Prostate gland (tissue), 2 donors: ENCODE data around the gene FAM78A.

ENCODE experiments used
- POLR2A ChIP-seq: fragments of 450-650 bp; IDR thresholded peaks from one replicate; pipeline ENCODE4 v1.6.1; 2016; ENCODE audit warnings: antibody characterized with exemption, mild to moderate bottlenecking
- POLR2AphosphoS5 ChIP-seq: sonication (generic); formaldehyde crosslinking; IDR thresholded peaks from one replicate; pipeline ENCODE4 v1.6.1; 2017; ENCODE audit warnings: antibody characterized with exemption
- TF ChIP-seq, protein P1 (sequence below), 4 experiments: fragments of 200-600 bp in 2 of 4; fragments of 450-650 bp in 2 of 4; sonication (generic) in 2 of 4; IDR thresholded peaks; 1 replicate in 3 of 4; 2 replicates in 1 of 4; pipeline ENCODE4 v1.5.1; 2016 to 2019; ENCODE audit warnings: antibody characterized with exemption in 4 of 4, mild to moderate bottlenecking in 2 of 4, moderate library complexity in 2 of 4

DNA sequence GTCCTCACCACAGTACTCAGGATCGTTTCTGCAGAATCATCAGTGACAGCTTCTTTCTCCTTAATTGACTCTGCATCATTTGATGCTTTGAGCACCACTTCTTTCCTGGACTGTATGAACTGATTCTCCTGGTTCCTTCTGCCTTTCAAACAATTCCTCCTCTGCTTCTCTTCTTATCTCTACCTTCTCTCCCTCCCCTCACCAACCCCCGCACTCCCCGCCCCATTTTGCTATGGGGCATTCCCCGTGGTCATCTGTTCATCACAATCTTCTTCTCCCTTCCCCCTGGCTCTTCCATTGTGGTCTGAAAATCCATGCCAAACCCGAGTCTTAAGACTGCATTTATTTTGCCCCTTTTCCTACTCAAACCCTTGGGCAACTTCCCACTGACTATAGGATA, 57.9 kb downstream of the FAM78A start:
- TF ChIP-seq, protein P1, sequence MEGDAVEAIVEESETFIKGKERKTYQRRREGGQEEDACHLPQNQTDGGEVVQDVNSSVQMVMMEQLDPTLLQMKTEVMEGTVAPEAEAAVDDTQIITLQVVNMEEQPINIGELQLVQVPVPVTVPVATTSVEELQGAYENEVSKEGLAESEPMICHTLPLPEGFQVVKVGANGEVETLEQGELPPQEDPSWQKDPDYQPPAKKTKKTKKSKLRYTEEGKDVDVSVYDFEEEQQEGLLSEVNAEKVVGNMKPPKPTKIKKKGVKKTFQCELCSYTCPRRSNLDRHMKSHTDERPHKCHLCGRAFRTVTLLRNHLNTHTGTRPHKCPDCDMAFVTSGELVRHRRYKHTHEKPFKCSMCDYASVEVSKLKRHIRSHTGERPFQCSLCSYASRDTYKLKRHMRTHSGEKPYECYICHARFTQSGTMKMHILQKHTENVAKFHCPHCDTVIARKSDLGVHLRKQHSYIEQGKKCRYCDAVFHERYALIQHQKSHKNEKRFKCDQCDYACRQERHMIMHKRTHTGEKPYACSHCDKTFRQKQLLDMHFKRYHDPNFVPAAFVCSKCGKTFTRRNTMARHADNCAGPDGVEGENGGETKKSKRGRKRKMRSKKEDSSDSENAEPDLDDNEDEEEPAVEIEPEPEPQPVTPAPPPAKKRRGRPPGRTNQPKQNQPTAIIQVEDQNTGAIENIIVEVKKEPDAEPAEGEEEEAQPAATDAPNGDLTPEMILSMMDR (IDR thresholded peaks at IDR 0.05), result no peak
- no peak for TF ChIP-seq POLR2A
- TF ChIP-seq POLR2AphosphoS5, result no peak
